GM23248 (cell line): ENCODE data around the gene THYN1. TPM values are rescaled to one million over a fixed set of nuclear protein-coding genes. Genes with fewer than 3 reads are reported as not detected.
"Not testable (repeated sequence)": the region's sequence is repeated elsewhere in the genome, so short reads cannot be mapped to it uniquely, and the experiment has no call there.

Source experiments
- DNase-seq: peaks from one replicate; pipeline ENCODE4 v3.0.0-alpha.2; 2015
- H2AFZ ChIP-seq: fragments of 200-600 bp; sonication (generic); 2 replicates; pipeline ENCODE4 v1.6.1; 2016; ENCODE audit warnings: antibody characterized with exemption
- H3F3A ChIP-seq: fragments of 200-600 bp; sonication (generic); 2 replicates; pipeline ENCODE4 v1.6.1; 2016; ENCODE audit warnings: mild to moderate bottlenecking, antibody characterized with exemption, mixed run types; ENCODE audit not compliant: insufficient read depth
- H3K27ac ChIP-seq: fragments of 200-600 bp; sonication (generic); 2 replicates; pipeline ENCODE4 v1.5.1; 2016; ENCODE audit warnings: mild to moderate bottlenecking
- H3K27me3 ChIP-seq: fragments of 200-600 bp; sonication (generic); replicated peaks from 2 replicates; pipeline ENCODE4 v1.6.1; 2016; ENCODE audit warnings: mild to moderate bottlenecking; ENCODE audit not compliant: insufficient read depth
- H3K36me3 ChIP-seq: fragments of 200-600 bp; sonication (generic); 2 replicates; pipeline ENCODE4 v1.6.1; 2016; ENCODE audit warnings: low read depth, mild to moderate bottlenecking
- H3K4me1 ChIP-seq: fragments of 200-600 bp; sonication (generic); 2 replicates; pipeline ENCODE4 v1.6.1; 2016; ENCODE audit warnings: mild to moderate bottlenecking; ENCODE audit not compliant: insufficient read depth
- H3K4me2 ChIP-seq: fragments of 200-600 bp; sonication (generic); one replicate; pipeline ENCODE4 v1.6.1; 2016; ENCODE audit warnings: mild to moderate bottlenecking; ENCODE audit not compliant: unreplicated experiment
- H3K4me3 ChIP-seq: fragments of 200-600 bp; sonication (generic); 2 replicates; pipeline ENCODE4 v1.5.1; 2016; ENCODE audit warnings: mild to moderate bottlenecking
- H3K79me2 ChIP-seq: fragments of 200-600 bp; sonication (generic); 2 replicates; pipeline ENCODE4 v1.6.1; 2016; ENCODE audit warnings: mild to moderate bottlenecking; ENCODE audit not compliant: insufficient read depth
- H3K9ac ChIP-seq: fragments of 200-600 bp; sonication (generic); 2 replicates; pipeline ENCODE4 v1.6.1; 2016; ENCODE audit warnings: mild to moderate bottlenecking
- H3K9me2 ChIP-seq: fragments of 200-600 bp; sonication (generic); 2 replicates; pipeline ENCODE4 v1.6.1; 2016; ENCODE audit warnings: mixed run types, mild to moderate bottlenecking, moderate library complexity; ENCODE audit not compliant: insufficient read depth
- H3K9me3 ChIP-seq: fragments of 200-600 bp; sonication (generic); one replicate; pipeline ENCODE4 v1.6.1; 2017; ENCODE audit warnings: low read depth
- H4K20me1 ChIP-seq: fragments of 200-600 bp; sonication (generic); 2 replicates; pipeline ENCODE4 v1.6.0; 2016; ENCODE audit not compliant: insufficient read depth
- EZH2 ChIP-seq: fragments of 200-600 bp; sonication (generic); IDR thresholded peaks from 2 replicates; pipeline ENCODE4 v1.6.1; 2018; ENCODE audit warnings: antibody characterized with exemption, mild to moderate bottlenecking; ENCODE audit not compliant: insufficient read depth, poor library complexity, severe bottlenecking
- EZH2phosphoT487 ChIP-seq: fragments of 200-600 bp; sonication (generic); IDR thresholded peaks from 2 replicates; pipeline ENCODE4 v1.6.1; 2018; ENCODE audit warnings: antibody characterized with exemption, moderate library complexity, mild to moderate bottlenecking, low read depth; ENCODE audit not compliant: insufficient read depth
- WGBS, 2 experiments: methylation state at CpG; one replicate each; pipeline ENCODE4 v1.1.6; 2015 to 2017; ENCODE audit warnings: low lambda C conversion rate in 2 of 2, low coverage in 1 of 2; ENCODE audit errors: missing lambda C conversion rate in 2 of 2; 5-methylcytosine and 5-hydroxymethylcytosine counted together
- in situ Hi-C: fragments of 300-500 bp; cut with MboI; formaldehyde crosslinking; loops from 2 replicates; pipeline ENCODE4 v1.15.0; 2020
- polyA plus RNA-seq: library from polyadenylated mRNA; unstranded; fragments of >200 nt; fragmentation: Nextera tagmentation; extraction: Ambion mirVana; gene quantifications from 2 replicates; pipeline ENCODE4 v1.2.1, GENCODE V29; 2016
- total RNA-seq: library from RNA; depleted of rRNA; stranded (reverse); fragments of >200 nt; shearing (Covaris generic); gene quantifications from 2 replicates; pipeline ENCODE4 v1.2.3, GENCODE V29; 2014

The THYN1 gene
- total and polyA plus RNA-seq, 2 experiments from 2014 or later, result 25.6 to 49.8 TPM

GRCh38 chr11:134287561-134287960, 34.4 kb upstream of the THYN1 start:
- Histone ChIP-seq H2AFZ (no peak overlapping the region), H3K36me3 (no peaks in the 10 kb centered on the region), H3K9ac (no peak overlapping the region), H3K27ac (no peak overlapping the region), H3K4me2 (no peak overlapping the region), H3K9me2 (no peaks in the 10 kb centered on the region), H3K9me3 (no peaks in the 10 kb centered on the region), H3F3A (no peaks in the 10 kb centered on the region), H3K79me2 (no peaks in the 10 kb centered on the region), H3K27me3 (peaks cover 12% of the 10 kb centered on the region; the same call in 1 of the 2 replicates), H3K4me1 (no peaks in the 10 kb centered on the region), H4K20me1 (no peaks in the 10 kb centered on the region), H3K4me3 (no peak overlapping the region)
- TF ChIP-seq EZH2phosphoT487 (no peak), EZH2 (no peak)
- DNase-seq, result no peak
- in situ Hi-C loops, result no loop called here
- 65 to 70% methylated on average over 12 of the region's 12 CpGs for WGBS, 2 experiments

GRCh38 chr11:134284349-134284748, 31.2 kb upstream of the THYN1 start:
- H3F3A ChIP-seq, H3K36me3 ChIP-seq, H3K9ac ChIP-seq, H3K4me2 ChIP-seq, DNase-seq, H3K27ac ChIP-seq, H3K4me3 ChIP-seq, in situ Hi-C loops, H3K79me2 ChIP-seq, H2AFZ ChIP-seq, H3K4me1 ChIP-seq, H4K20me1 ChIP-seq, H3K9me3 ChIP-seq, H3K9me2 ChIP-seq: not testable (repeated sequence)
- 67 to 76% methylated on average over 5 of the region's 5 CpGs for WGBS, 2 experiments
- peaks cover 10% of the 10 kb centered on the region; the same call in 1 of the 2 replicates for H3K27me3 ChIP-seq

GRCh38 chr11:134283461-134284230, 30.5 kb upstream of the THYN1 start:
- Histone ChIP-seq H3K27me3 (peaks cover 15% of the 10 kb centered on the region), H3F3A (no peaks in the 10 kb centered on the region), H4K20me1 (no peaks in the 10 kb centered on the region), H3K4me1 (no peaks in the 10 kb centered on the region), H3K9ac (no peak overlapping the region), H3K36me3 (no peaks in the 10 kb centered on the region), H3K9me2 (no peaks in the 10 kb centered on the region), H3K27ac (no peak overlapping the region), H3K4me3 (no peak overlapping the region), H2AFZ (no peak overlapping the region), H3K9me3 (no peaks in the 10 kb centered on the region), H3K79me2 (no peaks in the 10 kb centered on the region), H3K4me2 (no peak overlapping the region)
- 62 to 65% methylated on average over 16 of the region's 16 CpGs for WGBS, 2 experiments
- TF ChIP-seq EZH2phosphoT487 (no peak), EZH2 (no peak)
- no peak for DNase-seq
- in situ Hi-C loops, result no loop called here

GRCh38 chr11:134282121-134283045, 29.2 kb upstream of the THYN1 start:
- H3K27ac ChIP-seq, result no peak overlapping the region
- DNase-seq, result no peak
- no peak overlapping the region for H3K4me2 ChIP-seq
- no peak overlapping the region for H3K9ac ChIP-seq
- H3K9me3 ChIP-seq, result no peaks in the 10 kb centered on the region
- 66 to 67% methylated on average over 19 to 22 of the region's 22 CpGs for WGBS, 2 experiments
- in situ Hi-C loops, result no loop called here
- H3F3A ChIP-seq, result no peaks in the 10 kb centered on the region
- H3K27me3 ChIP-seq, result peaks cover 28% of the 10 kb centered on the region
- no peaks in the 10 kb centered on the region for H3K79me2 ChIP-seq
- no peak overlapping the region for H2AFZ ChIP-seq
- no peak overlapping the region for H3K4me3 ChIP-seq
- H4K20me1 ChIP-seq, result no peaks in the 10 kb centered on the region
- TF ChIP-seq EZH2phosphoT487, result no peak
- no peak for TF ChIP-seq EZH2
- H3K9me2 ChIP-seq, result no peaks in the 10 kb centered on the region
- no peaks in the 10 kb centered on the region for H3K36me3 ChIP-seq
- no peaks in the 10 kb centered on the region for H3K4me1 ChIP-seq

- H3K4me1 ChIP-seq, H3K27ac ChIP-seq, H2AFZ ChIP-seq, H3K9me2 ChIP-seq, in situ Hi-C loops, DNase-seq, H3K79me2 ChIP-seq, H4K20me1 ChIP-seq, H3K4me2 ChIP-seq, H3K9ac ChIP-seq, H3F3A ChIP-seq, H3K4me3 ChIP-seq, H3K36me3 ChIP-seq, H3K9me3 ChIP-seq: not testable (repeated sequence)
- WGBS, 2 experiments, result 59 to 100% methylated on average over 1 to 16 of the region's 17 CpGs
- peaks cover 34% of the 10 kb centered on the region for H3K27me3 ChIP-seq
These were observed 28.5 kb upstream of the THYN1 start for GRCh38 chr11:134281635-134282034.
